A549 (cell line): ENCODE measurements around the gene SNRK. TPM values are rescaled to one million over a fixed set of nuclear protein-coding genes. Genes with fewer than 3 reads are reported as not detected.

Experiments
- ATAC-seq, 2 experiments: fragments of 200-7000 bp in 1 of 2; fragments of >200 bp in 1 of 2; cut with Nextera tagmentation in 1 of 2; cut with Tn5 transposase in 1 of 2; 3 replicates each; pipeline versions ENCODE4 v1.8.0 to v1.9.1; 2018 to 2020; ENCODE audit warnings: mild to moderate bottlenecking in 1 of 2, moderate library complexity in 1 of 2
- CTCF ChIA-PET: fragments of 300-600 bp; sonication (Branson Sonifier 250); formaldehyde crosslinking; extraction: SDS; loops from one replicate; lab custom pipeline; 2021; ENCODE audit warnings: antibody characterized with exemption, inconsistent platforms; lab: Yijun Ruan, JAX
- POLR2A ChIA-PET: fragments of 350-600 bp; formaldehyde crosslinking; extraction: SDS; loops from one replicate; lab custom pipeline; 2021; ENCODE audit warnings: antibody characterized with exemption, inconsistent platforms; lab: Yijun Ruan, JAX
- DNase-seq, 2 experiments: peaks; one replicate each; pipeline versions ENCODE4 v3.0.0 to v3.0.0-alpha.2; 2011 to 2016; ENCODE audit warnings: low read depth in 1 of 2, low spot score in 1 of 2
- FAIRE-seq: peaks from 2 replicates; lab custom pipeline; 2011; peaks lifted over from hg19 to GRCh38; lab: Jason Lieb, UNC
- H3K27ac ChIP-seq, 2 experiments: fragments of >200 bp; sonication (Bioruptor Twin); formaldehyde crosslinking; 3 replicates each; pipeline ENCODE4 v1.5.1; 2016 to 2017
- H3K4me1 ChIP-seq: fragments of >200 bp; sonication (Bioruptor Twin); formaldehyde crosslinking; 3 replicates; pipeline ENCODE4 v1.6.1; 2016
- H3K4me2 ChIP-seq: fragments of >200 bp; sonication (Bioruptor Twin); formaldehyde crosslinking; 3 replicates; pipeline ENCODE4 v1.6.1; 2016
- H3K4me3 ChIP-seq: fragments of >200 bp; sonication (Bioruptor Twin); formaldehyde crosslinking; 3 replicates; pipeline ENCODE4 v1.5.1; 2016
- H3K9me3 ChIP-seq: fragments of >200 bp; sonication (Bioruptor Twin); formaldehyde crosslinking; 3 replicates; pipeline ENCODE4 v1.6.1; 2016
- CHD4 ChIP-seq: fragments of 200-600 bp; sonication (generic); IDR thresholded peaks from 2 replicates; pipeline ENCODE4 v1.6.1; 2016; ENCODE audit warnings: antibody characterized with exemption, mild to moderate bottlenecking, borderline replicate concordance
- EHF ChIP-seq: fragments of 250-450 bp; sonication (Bioruptor Pico); IDR thresholded peaks from 2 replicates; pipeline ENCODE4 v1.5.0; 2020; ENCODE audit warnings: mild to moderate bottlenecking
- FOSB ChIP-seq: fragments of 250-450 bp; sonication (Bioruptor Pico); IDR thresholded peaks from 2 replicates; pipeline ENCODE4 v1.5.0; 2020; ENCODE audit warnings: mild to moderate bottlenecking, moderate library complexity
- FOXS1 ChIP-seq: fragments of 250-450 bp; sonication (Bioruptor Pico); IDR thresholded peaks from 2 replicates; pipeline ENCODE4 v1.5.0; 2020; ENCODE audit warnings: mild to moderate bottlenecking, moderate library complexity
- HDAC2 ChIP-seq: fragments of 200-600 bp; sonication (generic); IDR thresholded peaks from 2 replicates; pipeline ENCODE4 v1.6.1; 2016
- HMGXB4 ChIP-seq: fragments of 250-450 bp; sonication (Bioruptor Pico); IDR thresholded peaks from 2 replicates; pipeline ENCODE4 v1.5.0; 2021; ENCODE audit warnings: mild to moderate bottlenecking, moderate library complexity, borderline replicate concordance
- JUN ChIP-seq, 2 experiments: fragments of >200 bp; sonication (Bioruptor Twin); formaldehyde crosslinking; IDR thresholded peaks; 2 replicates in 1 of 2; 3 replicates in 1 of 2; pipeline ENCODE4 v1.6.1; 2016 to 2017
- KDM5A ChIP-seq: fragments of 200-600 bp; sonication (generic); IDR thresholded peaks from 2 replicates; pipeline ENCODE4 v1.6.1; 2016; ENCODE audit warnings: antibody characterized with exemption, mild to moderate bottlenecking
- MAFK ChIP-seq: fragments of 450-650 bp; IDR thresholded peaks from 2 replicates; pipeline ENCODE4 v1.6.1; 2014; ENCODE audit not compliant: partially characterized antibody
- MAX ChIP-seq: IDR thresholded peaks from 2 replicates; pipeline ENCODE4 v1.6.1; 2012
- MAZ ChIP-seq: fragments of 150-350 bp; IDR thresholded peaks from 2 replicates; pipeline ENCODE4 v1.6.1; 2014; ENCODE audit warnings: antibody characterized with exemption, low read depth, low read length, borderline replicate concordance
- NR3C1 ChIP-seq: fragments of >200 bp; sonication (Bioruptor Twin); formaldehyde crosslinking; IDR thresholded peaks from 3 replicates; pipeline ENCODE4 v1.6.1; 2017
- POLR2A ChIP-seq: IDR thresholded peaks from 2 replicates; pipeline ENCODE4 v1.6.1; 2012; ENCODE audit warnings: mild to moderate bottlenecking, low read length
- REST ChIP-seq: fragments of 200-600 bp; sonication (generic); IDR thresholded peaks from 2 replicates; pipeline ENCODE4 v1.6.1; 2016; ENCODE audit warnings: antibody characterized with exemption, mild to moderate bottlenecking, moderate library complexity
- RFX5 ChIP-seq: fragments of 450-650 bp; IDR thresholded peaks from 2 replicates; pipeline ENCODE4 v1.7.1; 2014; ENCODE audit warnings: antibody characterized with exemption, mild to moderate bottlenecking, moderate library complexity
- ZC3H11A ChIP-seq: fragments of 450-650 bp; IDR thresholded peaks from 2 replicates; pipeline ENCODE4 v1.6.1; 2014; ENCODE audit warnings: antibody characterized with exemption, mild to moderate bottlenecking
- ZNF302 ChIP-seq: fragments of 250-450 bp; sonication (Bioruptor Pico); IDR thresholded peaks from 2 replicates; pipeline ENCODE4 v1.9.0; 2021; ENCODE audit warnings: inconsistent platforms, mild to moderate bottlenecking, moderate library complexity
- WGBS: methylation state at CpG from one replicate; pipeline ENCODE4 v1.1.6; 2017; ENCODE audit errors: missing lambda C conversion rate; 5-methylcytosine and 5-hydroxymethylcytosine counted together
- polyA plus RNA-seq, 4 experiments: library from polyadenylated mRNA; depleted of rRNA in 3 of 4; stranded (reverse); fragments of >200 nt; fragmentation: RNase III in 1 of 4; extraction: RNeasy Plus Mini Kit Qiagen cat#74134 plus additional on column Dnase treatment in 1 of 4; gene quantifications; 2 replicates in 3 of 4; 3 replicates in 1 of 4; pipeline ENCODE4 v1.2.3, GENCODE V29; 2011 to 2017
- TF ChIP-seq, protein P1 (sequence below): fragments of 150-350 bp; IDR thresholded peaks from 2 replicates; pipeline ENCODE4 v1.6.1; 2014; ENCODE audit warnings: low read depth, mild to moderate bottlenecking, low read length
- TF ChIP-seq, protein P2 (sequence below): fragments of 450-650 bp; IDR thresholded peaks from 2 replicates; pipeline ENCODE4 v1.6.1; 2014; ENCODE audit warnings: antibody characterized with exemption
- TF ChIP-seq, protein P3 (sequence below): fragments of 250-450 bp; sonication (Bioruptor Pico); IDR thresholded peaks from 2 replicates; pipeline ENCODE4 v1.5.0; 2020; ENCODE audit warnings: low read depth, mild to moderate bottlenecking, moderate library complexity

SNRK gene
- polyA plus RNA-seq, 2 of the 4 experiments (the other 2 are of a cell fraction) = 3.5 to 7.2 TPM

DNA sequence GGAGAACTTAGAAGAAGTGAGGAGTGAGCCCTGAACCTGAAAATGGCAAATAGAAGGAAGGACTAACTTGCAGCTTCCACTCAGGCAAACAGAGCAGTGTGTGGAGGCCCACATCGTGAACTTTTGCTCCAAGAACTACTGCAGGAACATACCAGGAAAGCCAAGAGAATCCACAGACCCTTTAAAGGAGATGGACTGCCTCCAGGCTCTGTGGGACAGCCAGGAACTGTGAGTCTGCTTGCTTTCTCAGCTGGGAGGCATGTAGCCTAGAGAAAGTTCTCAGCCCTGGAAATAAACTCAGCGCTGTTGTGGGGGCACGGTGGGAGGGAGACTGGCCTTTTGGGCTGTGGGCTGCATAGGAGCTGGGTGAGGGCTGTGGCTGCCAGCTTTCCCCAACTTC is 93.0 kb downstream of the SNRK start (continued):
- TF ChIP-seq KDM5A (no peak), POLR2A (no peak), RFX5 (no peak), HMGXB4 (CRISPR knock-in tag) (no peak), EHF (CRISPR knock-in tag) (no peak), CHD4 (no peak)

GRCh38 chr3:43388175-43388574 is 101.8 kb downstream of the SNRK start:
- DNase-seq = no peak
- no peak overlapping the region for H3K27ac ChIP-seq
- WGBS = 87% methylated on average over 5 of the region's 5 CpGs
- H3K4me1 ChIP-seq = no peaks in the 10 kb centered on the region
- H3K4me2 ChIP-seq = no peak overlapping the region
- no peak for FAIRE-seq
- no peak overlapping the region for H3K4me3 ChIP-seq
- H3K9me3 ChIP-seq = no peaks in the 10 kb centered on the region
- ChIA-PET POLR2A (no interaction called here), CTCF (no interaction called here)
- no peak for ATAC-seq
- TF ChIP-seq NR3C1 = no peak
- TF ChIP-seq, protein P1, sequence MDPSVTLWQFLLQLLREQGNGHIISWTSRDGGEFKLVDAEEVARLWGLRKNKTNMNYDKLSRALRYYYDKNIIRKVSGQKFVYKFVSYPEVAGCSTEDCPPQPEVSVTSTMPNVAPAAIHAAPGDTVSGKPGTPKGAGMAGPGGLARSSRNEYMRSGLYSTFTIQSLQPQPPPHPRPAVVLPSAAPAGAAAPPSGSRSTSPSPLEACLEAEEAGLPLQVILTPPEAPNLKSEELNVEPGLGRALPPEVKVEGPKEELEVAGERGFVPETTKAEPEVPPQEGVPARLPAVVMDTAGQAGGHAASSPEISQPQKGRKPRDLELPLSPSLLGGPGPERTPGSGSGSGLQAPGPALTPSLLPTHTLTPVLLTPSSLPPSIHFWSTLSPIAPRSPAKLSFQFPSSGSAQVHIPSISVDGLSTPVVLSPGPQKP = no peak
- no peak for TF ChIP-seq ZC3H11A
- TF ChIP-seq REST = no peak
- no peak for TF ChIP-seq MAX
- TF ChIP-seq, protein P2, sequence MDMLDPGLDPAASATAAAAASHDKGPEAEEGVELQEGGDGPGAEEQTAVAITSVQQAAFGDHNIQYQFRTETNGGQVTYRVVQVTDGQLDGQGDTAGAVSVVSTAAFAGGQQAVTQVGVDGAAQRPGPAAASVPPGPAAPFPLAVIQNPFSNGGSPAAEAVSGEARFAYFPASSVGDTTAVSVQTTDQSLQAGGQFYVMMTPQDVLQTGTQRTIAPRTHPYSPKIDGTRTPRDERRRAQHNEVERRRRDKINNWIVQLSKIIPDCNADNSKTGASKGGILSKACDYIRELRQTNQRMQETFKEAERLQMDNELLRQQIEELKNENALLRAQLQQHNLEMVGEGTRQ = no peak
- no peak for TF ChIP-seq HMGXB4 (CRISPR knock-in tag)
- TF ChIP-seq JUN (IDR thresholded peaks at IDR 0.05) = no peak
- no peak for TF ChIP-seq POLR2A
- TF ChIP-seq FOXS1 (CRISPR knock-in tag) = no peak
- no peak for TF ChIP-seq MAFK
- no peak for TF ChIP-seq FOSB (CRISPR knock-in tag)
- TF ChIP-seq, protein P3, sequence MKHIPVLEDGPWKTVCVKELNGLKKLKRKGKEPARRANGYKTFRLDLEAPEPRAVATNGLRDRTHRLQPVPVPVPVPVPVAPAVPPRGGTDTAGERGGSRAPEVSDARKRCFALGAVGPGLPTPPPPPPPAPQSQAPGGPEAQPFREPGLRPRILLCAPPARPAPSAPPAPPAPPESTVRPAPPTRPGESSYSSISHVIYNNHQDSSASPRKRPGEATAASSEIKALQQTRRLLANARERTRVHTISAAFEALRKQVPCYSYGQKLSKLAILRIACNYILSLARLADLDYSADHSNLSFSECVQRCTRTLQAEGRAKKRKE (CRISPR knock-in tag) = no peak
- TF ChIP-seq HDAC2 = no peak
- TF ChIP-seq MAZ = no peak
- TF ChIP-seq ZNF302 (CRISPR knock-in tag) = no peak
- TF ChIP-seq, all 56 proteins: peak for 0
